HepG2 (cell line): ENCODE measurements around the gene EXOSC9. TPM values are rescaled to one million over a fixed set of nuclear protein-coding genes. Genes with fewer than 3 reads are reported as not detected.

Experiments
- CC2D1A ChIP-seq: sonication (generic); formaldehyde crosslinking; IDR thresholded peaks from 2 replicates; pipeline ENCODE4 v1.8.1; 2023; ENCODE audit warnings: mild to moderate bottlenecking, missing genetic modification reagents
- HNRNPLL ChIP-seq: fragments of 200-400 bp; formaldehyde crosslinking; IDR thresholded peaks from 2 replicates; pipeline ENCODE4 v1.6.1; 2017; ENCODE audit warnings: mild to moderate bottlenecking, low read depth, low read length; ENCODE audit not compliant: poor library complexity, severe bottlenecking
- PHF8 ChIP-seq: sonication (generic); formaldehyde crosslinking; IDR thresholded peaks from 2 replicates; pipeline ENCODE4 v1.5.0; 2020; ENCODE audit warnings: missing genetic modification reagents
- PTBP1 ChIP-seq: fragments of 200-400 bp; formaldehyde crosslinking; IDR thresholded peaks from 2 replicates; pipeline ENCODE4 v1.6.1; 2018; ENCODE audit warnings: low read length, low read depth; ENCODE audit not compliant: poor library complexity, severe bottlenecking
- SIX4 ChIP-seq: sonication (generic); formaldehyde crosslinking; IDR thresholded peaks from 2 replicates; pipeline ENCODE4 v1.4.0; 2020; ENCODE audit warnings: missing genetic modification reagents
- WIZ ChIP-seq: sonication (generic); formaldehyde crosslinking; IDR thresholded peaks from 2 replicates; pipeline ENCODE4 v1.5.1; 2020; ENCODE audit warnings: mild to moderate bottlenecking, missing genetic modification reagents
- YEATS2 ChIP-seq: sonication (generic); formaldehyde crosslinking; IDR thresholded peaks from 2 replicates; pipeline ENCODE4 v1.4.0; 2020; ENCODE audit warnings: missing genetic modification reagents, borderline replicate concordance
- ZKSCAN5 ChIP-seq: sonication (generic); formaldehyde crosslinking; IDR thresholded peaks from 2 replicates; pipeline ENCODE4 v1.5.1; 2020; ENCODE audit warnings: mild to moderate bottlenecking, missing genetic modification reagents
- ZNF33A ChIP-seq: sonication (generic); formaldehyde crosslinking; IDR thresholded peaks from 2 replicates; pipeline ENCODE4 v1.5.1; 2020; ENCODE audit warnings: missing genetic modification reagents, mild to moderate bottlenecking, moderate library complexity, borderline replicate concordance
- ZNF549 ChIP-seq: sonication (generic); formaldehyde crosslinking; IDR thresholded peaks from 2 replicates; pipeline ENCODE4 v1.5.0; 2020; ENCODE audit warnings: missing genetic modification reagents
- ZNF614 ChIP-seq: IDR thresholded peaks from 2 replicates; pipeline ENCODE4 v1.6.1; 2018; ENCODE audit warnings: missing biosample characterization, missing genetic modification reagents, inconsistent platforms, borderline replicate concordance
- polyA plus RNA-seq, 8 experiments: library from polyadenylated mRNA; depleted of rRNA in 3 of 8; stranded (reverse) in 7 of 8; unstranded in 1 of 8; fragments of >200 nt; fragmentation: Illumina TruSeq in 4 of 8; extraction: Trizol in 4 of 8; gene quantifications; 2 replicates each; pipeline versions ENCODE4 v1.2.1 to v1.2.3, GENCODE V29; 2011 to 2016; ENCODE audit warnings: low read depth in 4 of 8, missing spikeins in 1 of 8, mixed read lengths in 1 of 8; ENCODE audit not compliant: insufficient read depth in 1 of 8
- total RNA-seq, 5 experiments: library from RNA; depleted of rRNA; stranded (reverse); fragments of >200 nt; fragmentation: Illumina TruSeq; extraction: Trizol; gene quantifications; 2 replicates each; pipeline ENCODE4 v1.2.3, GENCODE V29; 2016; ENCODE audit warnings: low read depth in 1 of 5
- TF ChIP-seq, protein P1 (sequence below): sonication (generic); formaldehyde crosslinking; conservative IDR thresholded peaks from 2 replicates; pipeline ENCODE4 v1.4.0; 2020; ENCODE audit warnings: missing genetic modification reagents
- TF ChIP-seq, protein P2 (sequence below): sonication (generic); formaldehyde crosslinking; IDR thresholded peaks from 2 replicates; pipeline ENCODE4 v1.8.0; 2022; ENCODE audit warnings: missing genetic modification reagents, mild to moderate bottlenecking, moderate library complexity, borderline replicate concordance
- TF ChIP-seq, protein P3 (sequence below): IDR thresholded peaks from 2 replicates; pipeline ENCODE4 v1.6.1; 2016; ENCODE audit warnings: control low read depth
- TF ChIP-seq, protein P4 (sequence below): sonication (generic); formaldehyde crosslinking; IDR thresholded peaks from one replicate; pipeline ENCODE4 v1.5.1; 2020; ENCODE audit warnings: mild to moderate bottlenecking, missing genetic modification reagents; ENCODE audit errors: not compliant biosample characterization

Gene EXOSC9
- total and polyA plus RNA-seq, 2 of the 13 experiments (the other 11 are each of a cell fraction or from before 2014, with no cell fraction given): 26.0 to 48.0 TPM

DNA sequence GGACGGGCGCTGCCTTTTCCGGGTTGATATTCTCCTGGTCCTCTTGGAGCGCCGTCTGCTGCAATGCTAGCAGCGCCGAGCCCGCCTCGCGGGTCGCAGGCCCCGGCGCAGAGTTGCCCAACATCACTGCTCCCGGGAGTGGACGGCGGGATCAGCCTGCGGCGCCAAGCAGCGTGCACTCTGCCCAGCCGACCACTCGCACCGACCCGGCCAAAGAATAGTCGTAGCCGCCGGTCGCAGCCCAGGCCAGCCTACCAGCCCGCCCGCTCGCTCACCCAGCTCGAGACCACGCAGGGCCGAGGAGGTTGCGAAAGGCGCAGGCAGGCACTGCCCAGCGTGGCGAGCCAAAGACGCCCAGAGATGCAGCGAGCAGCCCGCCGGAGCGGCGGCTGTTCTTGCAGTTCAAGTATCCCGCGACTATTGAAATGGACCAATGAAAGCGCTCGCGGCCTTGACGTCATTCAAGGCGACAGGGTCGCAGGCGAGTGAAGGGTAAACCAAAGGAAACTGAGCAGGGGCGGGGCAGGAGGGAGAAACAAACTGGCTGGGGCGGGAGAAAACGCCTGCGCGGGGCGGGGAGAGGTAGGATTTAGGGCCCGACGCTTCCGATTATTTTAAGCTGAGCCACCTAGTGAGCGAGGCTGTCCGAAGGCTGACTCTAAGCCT lies 22.5 kb downstream of the EXOSC9 start, which contains the start of gene CCNA2 (continued):
- TF ChIP-seq ZNF614 (CRISPR knock-in tag) (no peak), PTBP1 (no peak), PHF8 (CRISPR knock-in tag) (peak; percentile 92), YEATS2 (CRISPR knock-in tag) (peak; percentile 72; the same call in 1 of the 2 replicates), ZNF549 (CRISPR knock-in tag) (no peak), HNRNPLL (peak; percentile 49), SIX4 (CRISPR knock-in tag) (no peak), ZNF33A (CRISPR knock-in tag) (no peak), ZKSCAN5 (CRISPR knock-in tag) (no peak), CC2D1A (CRISPR knock-in tag) (no peak), WIZ (CRISPR knock-in tag) (no peak)
- TF ChIP-seq, protein P1, sequence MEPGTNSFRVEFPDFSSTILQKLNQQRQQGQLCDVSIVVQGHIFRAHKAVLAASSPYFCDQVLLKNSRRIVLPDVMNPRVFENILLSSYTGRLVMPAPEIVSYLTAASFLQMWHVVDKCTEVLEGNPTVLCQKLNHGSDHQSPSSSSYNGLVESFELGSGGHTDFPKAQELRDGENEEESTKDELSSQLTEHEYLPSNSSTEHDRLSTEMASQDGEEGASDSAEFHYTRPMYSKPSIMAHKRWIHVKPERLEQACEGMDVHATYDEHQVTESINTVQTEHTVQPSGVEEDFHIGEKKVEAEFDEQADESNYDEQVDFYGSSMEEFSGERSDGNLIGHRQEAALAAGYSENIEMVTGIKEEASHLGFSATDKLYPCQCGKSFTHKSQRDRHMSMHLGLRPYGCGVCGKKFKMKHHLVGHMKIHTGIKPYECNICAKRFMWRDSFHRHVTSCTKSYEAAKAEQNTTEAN (CRISPR knock-in tag): 0 out of 2 replicates have a peak, but pooled peaks have one; percentile 19
- TF ChIP-seq, protein P2, sequence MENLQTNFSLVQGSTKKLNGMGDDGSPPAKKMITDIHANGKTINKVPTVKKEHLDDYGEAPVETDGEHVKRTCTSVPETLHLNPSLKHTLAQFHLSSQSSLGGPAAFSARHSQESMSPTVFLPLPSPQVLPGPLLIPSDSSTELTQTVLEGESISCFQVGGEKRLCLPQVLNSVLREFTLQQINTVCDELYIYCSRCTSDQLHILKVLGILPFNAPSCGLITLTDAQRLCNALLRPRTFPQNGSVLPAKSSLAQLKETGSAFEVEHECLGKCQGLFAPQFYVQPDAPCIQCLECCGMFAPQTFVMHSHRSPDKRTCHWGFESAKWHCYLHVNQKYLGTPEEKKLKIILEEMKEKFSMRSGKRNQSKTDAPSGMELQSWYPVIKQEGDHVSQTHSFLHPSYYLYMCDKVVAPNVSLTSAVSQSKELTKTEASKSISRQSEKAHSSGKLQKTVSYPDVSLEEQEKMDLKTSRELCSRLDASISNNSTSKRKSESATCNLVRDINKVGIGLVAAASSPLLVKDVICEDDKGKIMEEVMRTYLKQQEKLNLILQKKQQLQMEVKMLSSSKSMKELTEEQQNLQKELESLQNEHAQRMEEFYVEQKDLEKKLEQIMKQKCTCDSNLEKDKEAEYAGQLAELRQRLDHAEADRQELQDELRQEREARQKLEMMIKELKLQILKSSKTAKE (CRISPR knock-in tag): no peak; the same call in 1 of the 2 replicates
- TF ChIP-seq, protein P3, sequence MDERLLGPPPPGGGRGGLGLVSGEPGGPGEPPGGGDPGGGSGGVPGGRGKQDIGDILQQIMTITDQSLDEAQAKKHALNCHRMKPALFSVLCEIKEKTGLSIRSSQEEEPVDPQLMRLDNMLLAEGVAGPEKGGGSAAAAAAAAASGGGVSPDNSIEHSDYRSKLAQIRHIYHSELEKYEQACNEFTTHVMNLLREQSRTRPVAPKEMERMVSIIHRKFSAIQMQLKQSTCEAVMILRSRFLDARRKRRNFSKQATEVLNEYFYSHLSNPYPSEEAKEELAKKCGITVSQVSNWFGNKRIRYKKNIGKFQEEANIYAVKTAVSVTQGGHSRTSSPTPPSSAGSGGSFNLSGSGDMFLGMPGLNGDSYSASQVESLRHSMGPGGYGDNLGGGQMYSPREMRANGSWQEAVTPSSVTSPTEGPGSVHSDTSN (CRISPR knock-in tag): no peak
- TF ChIP-seq, protein P4, sequence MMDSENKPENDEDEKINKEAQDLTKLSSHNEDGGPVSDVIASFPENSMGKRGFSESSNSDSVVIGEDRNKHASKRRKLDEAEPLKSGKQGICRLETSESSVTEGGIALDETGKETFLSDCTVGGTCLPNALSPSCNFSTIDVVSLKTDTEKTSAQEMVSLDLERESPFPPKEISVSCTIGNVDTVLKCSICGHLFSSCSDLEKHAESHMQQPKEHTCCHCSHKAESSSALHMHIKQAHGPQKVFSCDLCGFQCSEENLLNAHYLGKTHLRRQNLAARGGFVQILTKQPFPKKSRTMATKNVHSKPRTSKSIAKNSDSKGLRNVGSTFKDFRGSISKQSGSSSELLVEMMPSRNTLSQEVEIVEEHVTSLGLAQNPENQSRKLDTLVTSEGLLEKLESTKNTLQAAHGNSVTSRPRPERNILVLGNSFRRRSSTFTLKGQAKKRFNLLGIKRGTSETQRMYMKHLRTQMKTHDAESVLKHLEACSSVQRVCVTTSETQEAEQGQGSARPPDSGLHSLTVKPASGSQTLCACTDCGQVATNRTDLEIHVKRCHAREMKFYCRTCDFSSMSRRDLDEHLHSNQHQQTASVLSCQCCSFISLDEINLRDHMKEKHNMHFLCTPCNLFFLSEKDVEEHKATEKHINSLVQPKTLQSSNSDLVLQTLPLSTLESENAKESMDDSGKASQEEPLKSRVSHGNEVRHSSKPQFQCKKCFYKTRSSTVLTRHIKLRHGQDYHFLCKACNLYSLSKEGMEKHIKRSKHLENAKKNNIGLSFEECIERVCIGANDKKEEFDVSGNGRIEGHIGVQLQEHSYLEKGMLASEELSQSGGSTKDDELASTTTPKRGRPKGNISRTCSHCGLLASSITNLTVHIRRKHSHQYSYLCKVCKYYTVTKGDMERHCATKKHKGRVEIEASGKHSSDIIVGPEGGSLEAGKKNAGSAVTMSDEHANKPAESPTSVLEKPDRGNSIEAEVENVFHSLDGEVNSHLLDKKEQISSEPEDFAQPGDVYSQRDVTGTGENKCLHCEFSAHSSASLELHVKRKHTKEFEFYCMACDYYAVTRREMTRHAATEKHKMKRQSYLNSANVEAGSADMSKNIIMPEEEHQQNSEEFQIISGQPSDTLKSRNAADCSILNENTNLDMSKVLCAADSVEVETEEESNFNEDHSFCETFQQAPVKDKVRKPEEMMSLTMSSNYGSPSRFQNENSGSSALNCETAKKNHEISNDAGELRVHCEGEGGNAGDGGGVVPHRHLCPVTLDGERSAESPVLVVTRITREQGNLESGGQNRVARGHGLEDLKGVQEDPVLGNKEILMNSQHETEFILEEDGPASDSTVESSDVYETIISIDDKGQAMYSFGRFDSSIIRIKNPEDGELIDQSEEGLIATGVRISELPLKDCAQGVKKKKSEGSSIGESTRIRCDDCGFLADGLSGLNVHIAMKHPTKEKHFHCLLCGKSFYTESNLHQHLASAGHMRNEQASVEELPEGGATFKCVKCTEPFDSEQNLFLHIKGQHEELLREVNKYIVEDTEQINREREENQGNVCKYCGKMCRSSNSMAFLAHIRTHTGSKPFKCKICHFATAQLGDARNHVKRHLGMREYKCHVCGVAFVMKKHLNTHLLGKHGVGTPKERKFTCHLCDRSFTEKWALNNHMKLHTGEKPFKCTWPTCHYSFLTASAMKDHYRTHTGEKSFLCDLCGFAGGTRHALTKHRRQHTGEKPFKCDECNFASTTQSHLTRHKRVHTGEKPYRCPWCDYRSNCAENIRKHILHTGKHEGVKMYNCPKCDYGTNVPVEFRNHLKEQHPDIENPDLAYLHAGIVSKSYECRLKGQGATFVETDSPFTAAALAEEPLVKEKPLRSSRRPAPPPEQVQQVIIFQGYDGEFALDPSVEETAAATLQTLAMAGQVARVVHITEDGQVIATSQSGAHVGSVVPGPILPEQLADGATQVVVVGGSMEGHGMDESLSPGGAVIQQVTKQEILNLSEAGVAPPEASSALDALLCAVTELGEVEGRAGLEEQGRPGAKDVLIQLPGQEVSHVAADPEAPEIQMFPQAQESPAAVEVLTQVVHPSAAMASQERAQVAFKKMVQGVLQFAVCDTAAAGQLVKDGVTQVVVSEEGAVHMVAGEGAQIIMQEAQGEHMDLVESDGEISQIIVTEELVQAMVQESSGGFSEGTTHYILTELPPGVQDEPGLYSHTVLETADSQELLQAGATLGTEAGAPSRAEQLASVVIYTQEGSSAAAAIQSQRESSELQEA (CRISPR knock-in tag): no peak
